Measurements from ENCODE around the gene PROX1. TPM values are rescaled to one million over a fixed set of nuclear protein-coding genes. Genes with fewer than 3 reads are reported as not detected.
"Not testable (repeated sequence)": the region's sequence is repeated elsewhere in the genome, so short reads cannot be mapped to it uniquely, and the experiment has no call there.

Gene PROX1
- polyA plus RNA-seq, 1 donor = 10.7 TPM

- DNase-seq = no peak
Observed at GRCh38 chr1:214072426-214073157, 84.8 kb downstream of the PROX1 start.

- no peak for DNase-seq
Observed at GRCh38 chr1:214074477-214074876, 86.7 kb downstream of the PROX1 start.

- DNase-seq = no peak
Observed at GRCh38 chr1:214075305-214075998, 87.7 kb downstream of the PROX1 start.

- no peak for DNase-seq
Observed at GRCh38 chr1:214075999-214076707, 88.4 kb downstream of the PROX1 start.

GRCh38 chr1:214076708-214077065, 88.9 kb downstream of the PROX1 start:
- peak; percentile 16 for DNase-seq

GRCh38 chr1:214078950-214079349, 91.2 kb downstream of the PROX1 start:
- DNase-seq = no peak

GRCh38 chr1:214085325-214085724, 97.6 kb downstream of the PROX1 start:
- no peak for DNase-seq

- no peak for DNase-seq
Observed at GRCh38 chr1:214086945-214087344, 99.2 kb downstream of the PROX1 start.

GRCh38 chr1:214089003-214089402, 101.2 kb downstream of the PROX1 start:
- DNase-seq = not testable (repeated sequence)
